GM19395 (cell line): ENCODE results near the gene NOG.

Source experiments
- ATAC-seq: cut with Tn5 transposase; IDR thresholded peaks from one replicate; pipeline ENCODE4 v1.9.1; 2021; ENCODE audit warnings: mild to moderate bottlenecking, moderate library complexity; ENCODE audit not compliant: unreplicated experiment

Gene NOG

DNA sequence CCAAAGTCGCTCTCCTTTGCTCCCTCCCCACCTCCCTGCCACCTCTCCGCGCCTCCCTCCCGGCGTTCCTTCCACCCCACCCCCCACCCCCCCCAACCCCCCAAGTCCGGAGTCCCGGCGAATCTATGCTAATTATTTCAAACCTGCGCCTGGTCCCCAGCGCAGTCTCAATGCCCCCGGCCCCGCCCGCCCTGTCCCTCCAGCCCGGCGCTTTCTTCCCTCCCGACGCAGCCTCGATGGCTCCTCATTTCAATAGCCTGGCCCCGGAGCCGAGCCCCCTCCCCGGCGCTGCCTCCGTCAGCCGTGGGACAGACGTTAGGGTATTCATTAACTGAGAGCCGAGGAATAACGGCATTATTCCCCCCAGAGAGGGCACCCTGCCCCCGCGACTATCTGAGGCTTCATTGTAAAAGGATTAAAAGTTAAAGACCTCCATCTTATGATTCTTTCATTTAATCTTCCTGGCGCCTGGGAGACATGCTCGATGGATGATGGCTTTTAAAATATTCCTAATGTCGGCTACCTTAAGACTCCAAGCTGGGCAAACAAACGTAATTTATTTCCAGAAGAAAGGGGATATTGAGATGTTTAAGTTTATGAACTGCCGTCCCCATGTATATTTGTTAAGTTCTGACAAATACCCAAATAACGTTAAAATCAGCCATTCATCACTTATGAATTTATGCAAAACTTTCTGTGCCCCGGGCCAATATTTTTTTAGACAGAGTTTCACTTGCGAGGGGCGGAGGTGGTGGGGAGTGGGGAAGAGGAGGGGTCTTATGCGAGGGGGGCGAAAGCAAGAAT is 3.4 kb downstream of the NOG start:
- no peak for ATAC-seq

DNA sequence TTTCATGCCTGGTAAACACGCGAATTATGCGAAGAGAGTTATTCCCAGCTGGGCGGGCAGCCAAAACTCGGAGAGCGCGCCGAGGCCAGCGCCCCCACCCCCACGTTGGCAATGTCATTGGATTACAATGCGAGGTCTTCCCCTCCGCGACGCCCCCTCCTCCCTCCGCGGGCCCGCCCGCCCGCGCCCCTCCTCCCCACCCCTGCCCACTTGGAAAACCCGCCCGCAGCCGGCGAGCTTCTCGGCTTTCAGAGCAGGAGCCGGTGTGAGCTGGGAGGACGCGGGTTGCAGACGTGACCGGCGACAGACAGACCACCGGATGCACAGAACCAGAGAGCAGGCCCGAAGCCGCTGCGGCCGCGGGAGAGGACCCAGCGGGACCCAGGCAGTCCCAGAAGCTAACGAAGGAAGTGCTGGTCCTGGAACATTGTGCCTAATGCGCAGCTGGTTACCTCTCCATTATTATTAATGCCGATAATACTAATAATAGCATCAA is 4.0 kb downstream of the NOG start:
- no peak for ATAC-seq

- ATAC-seq = no peak
Measured at GRCh38 chr17:56598466-56598865, 5.0 kb downstream of the NOG start.

DNA sequence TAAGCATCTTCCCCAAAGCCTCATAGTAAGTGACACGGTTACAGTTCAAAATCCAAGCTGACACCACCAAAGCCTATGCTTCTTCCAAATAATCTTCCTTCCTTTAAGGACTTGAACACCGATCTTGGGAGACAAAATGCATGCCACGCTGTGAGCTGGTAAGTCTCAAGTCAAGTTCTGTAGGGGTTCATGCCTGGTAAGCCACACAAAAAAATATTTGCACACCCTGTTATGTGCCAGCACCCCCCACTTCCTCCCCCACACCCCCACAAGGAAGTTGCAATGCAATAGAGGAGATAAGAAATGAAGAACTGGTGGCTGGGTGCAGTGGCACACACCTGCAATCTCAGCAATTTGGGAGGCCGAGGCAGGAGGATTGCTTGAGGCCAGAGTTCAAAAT is 5.6 kb downstream of the NOG start:
- ATAC-seq = no peak

DNA sequence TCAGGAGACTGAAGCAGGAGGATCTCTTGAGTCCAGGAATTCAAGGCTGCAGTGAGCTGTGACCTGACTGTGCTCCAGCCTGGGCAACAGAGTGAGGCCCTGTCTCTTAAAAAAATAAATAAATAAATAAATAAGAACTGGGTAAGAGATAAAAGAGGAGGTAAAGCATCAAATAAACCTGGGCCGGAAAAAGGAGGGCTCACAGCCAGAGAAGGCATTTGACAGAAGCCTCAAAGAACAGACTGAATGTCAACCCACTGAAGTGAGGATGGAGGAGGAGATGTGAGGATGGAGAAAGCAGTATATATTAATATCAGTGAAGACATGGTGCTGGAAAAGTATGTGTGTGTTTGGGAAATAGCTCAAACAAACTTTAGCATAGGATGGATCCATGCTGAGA is 6.1 kb downstream of the NOG start:
- ATAC-seq = no peak

GRCh38 chr17:56600256-56600655 is 6.8 kb downstream of the NOG start:
- ATAC-seq = no peak

- ATAC-seq = no peak
Measured at GRCh38 chr17:56601591-56601990, 8.1 kb downstream of the NOG start.

DNA sequence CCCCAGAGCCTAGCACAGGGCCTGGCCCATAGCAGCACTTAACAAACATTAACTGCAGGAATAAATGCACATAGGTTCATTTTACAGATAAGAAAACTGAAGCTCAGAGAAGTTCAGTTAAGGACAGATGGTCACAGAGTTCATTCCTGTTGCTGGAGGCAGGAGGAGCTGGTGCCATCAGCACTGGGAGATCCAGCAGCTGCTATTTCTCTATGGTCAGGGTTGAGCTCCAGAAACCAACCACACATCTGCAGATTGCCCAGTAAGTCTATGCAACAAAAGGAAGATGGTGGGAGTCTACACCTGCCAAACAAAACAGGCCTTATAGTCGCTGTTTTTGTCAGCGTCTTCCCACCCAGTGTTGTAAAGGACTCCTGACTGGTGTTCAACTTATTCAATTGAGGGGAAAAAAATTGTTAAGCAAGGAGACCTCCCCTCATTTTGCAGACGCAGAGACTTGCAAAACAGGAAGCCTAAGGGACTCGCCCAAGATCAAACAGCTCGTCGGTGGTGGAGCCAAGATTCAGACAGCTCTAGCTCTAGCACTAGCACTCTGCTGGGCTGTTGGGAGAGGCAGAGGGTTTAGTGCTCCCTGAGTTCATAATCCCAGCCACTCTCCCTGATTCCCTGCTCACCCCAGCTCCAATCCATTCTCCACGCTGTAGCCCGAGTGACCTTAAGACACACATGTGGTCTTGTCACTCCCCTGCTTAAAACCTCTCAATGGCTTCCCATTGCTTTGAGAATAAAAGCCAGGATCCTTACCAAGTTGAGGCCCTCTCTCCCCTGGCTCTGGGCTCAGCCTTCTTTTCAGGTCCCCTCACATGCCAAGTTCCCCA is 9.0 kb downstream of the NOG start:
- no peak for ATAC-seq

DNA sequence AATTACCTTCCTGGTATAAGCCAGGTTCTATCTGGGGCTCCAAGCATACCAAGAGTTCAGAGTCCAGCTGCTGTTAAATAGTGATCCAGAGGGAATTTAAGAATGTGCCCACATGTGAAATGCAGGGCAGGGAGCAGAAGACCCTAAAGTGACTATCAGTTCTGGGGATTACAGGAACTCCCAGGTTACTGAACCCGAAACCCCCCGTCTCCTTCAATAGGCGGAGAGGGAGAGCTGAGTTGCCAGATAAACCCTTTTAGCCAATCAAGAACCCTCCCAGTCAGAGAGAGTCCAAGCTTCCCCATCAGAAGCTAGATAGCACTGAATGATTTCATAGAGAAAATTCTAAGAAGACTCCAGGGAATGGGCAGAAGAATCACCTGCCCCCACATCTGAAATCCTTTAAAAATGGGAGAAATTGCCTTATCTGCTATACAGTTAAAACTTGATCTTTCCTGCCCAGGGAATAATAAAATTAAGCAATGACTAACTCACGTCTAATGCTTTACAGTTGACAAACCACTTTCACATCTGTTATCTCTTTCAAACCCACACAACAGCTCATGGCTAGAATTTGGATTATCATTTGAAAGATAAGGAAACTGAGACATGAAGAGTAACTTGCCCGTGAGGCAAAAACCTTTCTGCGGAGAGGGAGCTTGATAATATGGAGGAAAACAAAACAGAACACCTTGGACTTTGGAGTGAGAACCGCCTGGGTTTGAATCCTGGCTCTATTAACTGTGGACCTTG is 10.2 kb downstream of the NOG start:
- ATAC-seq = no peak

DNA sequence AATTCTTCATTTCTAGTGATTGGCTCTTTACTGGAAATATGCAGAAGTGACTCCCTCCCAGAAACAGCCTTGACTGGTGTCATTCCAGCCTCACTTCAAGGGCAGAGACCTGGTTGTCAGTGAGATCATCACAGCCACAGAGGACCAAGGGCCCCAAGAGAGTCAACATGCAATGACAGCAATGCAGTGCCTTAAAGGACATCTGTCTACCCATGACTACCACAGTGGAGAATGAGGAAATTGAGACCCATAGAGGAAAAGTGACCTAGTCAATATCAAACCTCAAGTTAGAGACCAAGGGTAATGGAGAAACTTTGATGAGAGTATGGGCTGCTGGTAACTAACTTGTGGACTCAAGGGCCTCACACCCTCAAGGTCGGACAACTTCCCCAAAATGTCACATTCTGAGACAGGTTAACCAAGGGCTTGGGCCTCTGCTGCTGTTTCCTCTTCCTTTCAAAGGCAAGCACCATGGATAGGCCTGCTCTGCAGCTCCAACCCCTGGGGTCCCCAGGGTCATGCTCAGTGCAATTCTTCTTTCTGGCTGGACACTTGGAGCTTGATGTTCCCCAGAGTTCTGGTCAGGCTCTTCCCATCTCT is 11.3 kb downstream of the NOG start:
- ATAC-seq = no peak

DNA sequence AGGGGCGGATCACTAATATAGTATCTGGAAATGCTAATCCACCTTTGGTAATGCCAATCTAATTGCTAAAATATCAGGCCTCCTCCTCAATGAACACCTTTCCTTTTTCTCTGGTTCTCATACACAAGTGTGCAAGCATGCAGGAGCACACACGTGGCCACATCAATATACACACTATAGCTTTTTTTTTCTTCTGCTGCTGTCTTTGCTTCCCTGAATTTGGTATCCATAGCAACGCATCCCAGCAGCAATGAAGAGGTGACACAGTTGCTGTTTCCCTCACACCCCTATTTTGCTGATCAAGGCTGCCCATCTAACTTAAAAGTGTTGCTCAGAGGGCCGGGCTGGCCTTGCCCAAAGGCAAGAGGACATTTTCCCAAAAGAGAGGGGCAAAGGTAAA is 15.4 kb downstream of the NOG start:
- no peak for ATAC-seq

- no peak for ATAC-seq
Measured at GRCh38 chr17:56610321-56610720, 16.8 kb downstream of the NOG start.

DNA sequence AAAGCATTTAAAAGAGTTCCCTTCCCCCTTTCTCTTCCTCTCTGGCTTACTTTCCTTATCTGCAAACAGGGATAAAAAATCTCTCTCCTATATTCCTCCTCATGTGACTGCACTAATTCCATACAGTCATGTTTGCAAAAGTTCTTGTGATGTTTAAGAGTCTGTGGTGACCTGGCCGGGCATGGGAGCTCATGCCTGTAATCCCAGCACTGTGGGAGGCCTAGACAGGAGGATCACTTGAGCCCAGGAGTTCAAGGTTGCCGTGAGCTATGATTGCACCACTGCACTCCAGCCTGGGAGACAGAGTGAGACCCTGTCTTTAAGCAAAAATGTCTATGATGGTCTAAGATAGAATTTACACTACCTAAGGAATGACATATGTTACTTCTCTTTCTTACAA is 19.6 kb downstream of the NOG start:
- no peak for ATAC-seq

- ATAC-seq = no peak
Measured at GRCh38 chr17:56614522-56614921, 21.0 kb downstream of the NOG start.

DNA sequence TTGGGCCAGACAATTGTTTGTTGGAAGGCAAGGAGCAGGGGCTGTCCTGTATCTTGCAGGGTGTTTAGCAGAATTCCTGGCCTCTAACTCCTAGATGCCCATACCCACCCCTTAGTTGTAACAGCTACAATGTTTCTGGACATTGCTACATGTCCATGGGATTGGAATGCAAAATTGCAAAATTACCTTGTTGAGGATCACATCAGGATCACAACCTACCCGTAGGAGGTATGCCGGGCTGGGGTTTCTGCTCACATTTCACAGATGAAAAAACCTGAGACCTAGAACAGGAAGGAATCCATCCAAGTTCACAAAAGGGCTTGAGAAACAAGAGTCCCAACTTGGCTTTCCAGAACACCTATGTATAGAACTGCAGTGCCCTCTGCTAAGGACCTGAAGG is 22.7 kb downstream of the NOG start:
- ATAC-seq = no peak

DNA sequence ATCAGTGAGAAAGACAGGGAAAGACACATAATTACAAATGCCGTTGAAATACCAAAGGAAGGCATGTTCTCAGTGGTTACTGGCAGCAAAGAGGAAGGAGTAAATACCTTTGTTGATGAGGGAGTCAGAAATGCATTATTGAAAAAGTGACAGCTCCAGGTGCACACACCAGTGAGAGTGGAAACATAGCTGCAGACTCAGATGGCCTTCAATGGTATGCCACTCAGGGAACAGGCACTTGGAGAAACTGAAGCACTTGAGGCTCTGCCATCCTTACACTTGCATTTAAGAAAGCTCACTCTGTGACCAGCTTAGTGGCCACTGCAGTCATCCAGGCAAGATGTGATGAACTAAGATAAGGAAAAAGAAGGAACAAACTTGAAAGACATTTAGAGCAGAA is 29.9 kb downstream of the NOG start:
- ATAC-seq = no peak

- no peak for ATAC-seq
Measured at GRCh38 chr17:56624309-56624708, 30.8 kb downstream of the NOG start.

GRCh38 chr17:56624912-56625311 is 31.4 kb downstream of the NOG start:
- ATAC-seq = no peak

GRCh38 chr17:56629531-56630075 is 36.1 kb downstream of the NOG start:
- no peak for ATAC-seq

GRCh38 chr17:56630202-56630601 is 36.7 kb downstream of the NOG start:
- no peak for ATAC-seq

DNA sequence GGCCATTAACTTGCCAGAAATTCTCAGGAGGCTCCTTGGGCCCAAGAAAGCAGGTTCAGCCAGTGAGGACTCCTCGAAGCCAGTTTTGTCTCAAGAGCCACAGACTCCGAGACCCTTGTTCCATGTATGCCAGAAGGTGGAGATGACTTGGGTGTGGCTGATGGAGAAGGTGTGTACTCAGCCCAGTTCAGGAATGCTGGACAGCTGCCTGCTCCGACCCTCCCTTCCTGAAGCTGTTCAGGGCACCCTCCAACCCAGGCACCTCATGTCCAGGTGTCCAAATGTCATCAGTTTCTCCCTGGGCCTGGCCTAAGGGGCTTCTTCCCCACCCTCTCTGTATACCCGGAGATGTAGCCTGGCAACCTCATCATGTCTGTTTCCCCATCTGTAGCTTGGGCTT is 40.2 kb downstream of the NOG start:
- ATAC-seq = no peak
